Measurements from ENCODE around the gene FBXO46.
A peak's percentile ranks its signal among the peaks of the same experiment; 100 is the strongest.

FBXO46 gene

DNA sequence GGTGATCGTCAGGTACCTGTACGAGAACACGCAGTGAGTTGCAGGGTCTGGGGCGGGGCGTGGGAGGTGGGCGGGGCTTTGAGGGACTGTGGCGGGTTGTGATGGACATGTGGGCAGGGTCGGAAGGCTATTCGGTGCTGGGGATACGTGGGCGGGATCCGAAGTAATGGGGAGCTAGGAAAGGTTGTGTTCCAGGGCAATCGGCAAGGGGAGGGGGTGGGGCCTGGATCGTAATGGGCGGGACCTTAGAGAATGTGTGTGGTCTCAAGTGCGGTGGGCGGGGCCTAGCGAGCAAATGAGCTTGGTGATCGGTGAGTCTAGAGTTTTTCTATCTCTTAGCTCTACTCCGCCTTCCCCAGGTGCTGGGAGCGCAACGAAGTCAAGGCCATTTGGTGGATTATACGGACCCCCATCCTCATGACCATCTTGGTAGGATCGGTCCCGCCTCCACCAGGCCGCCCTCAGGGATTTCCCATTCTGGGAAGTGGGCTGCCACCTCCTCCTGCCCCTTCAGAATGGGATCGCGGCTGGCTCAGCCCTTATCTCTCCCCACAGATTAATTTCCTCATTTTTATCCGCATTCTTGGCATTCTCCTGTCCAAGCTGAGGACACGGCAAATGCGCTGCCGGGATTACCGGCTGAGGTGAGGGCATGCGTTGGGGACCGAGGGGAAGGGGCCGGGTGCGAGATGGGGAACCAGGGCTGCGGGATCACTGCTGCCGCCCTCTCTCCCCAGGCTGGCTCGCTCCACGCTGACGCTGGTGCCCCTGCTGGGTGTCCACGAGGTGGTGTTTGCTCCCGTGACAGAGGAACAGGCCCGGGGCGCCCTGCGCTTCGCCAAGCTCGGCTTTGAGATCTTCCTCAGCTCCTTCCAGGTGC, 53.1 kb downstream of the FBXO46 start:
- no peak overlapping the region for H3K4me3 ChIP-seq (replicated peaks; ENCODE audit: insufficient read depth, low read length)
- H3K27me3 ChIP-seq (ENCODE audit: insufficient read depth, poor library complexity, severe bottlenecking), result peaks cover 5% of the 10 kb centered on the region

DNA sequence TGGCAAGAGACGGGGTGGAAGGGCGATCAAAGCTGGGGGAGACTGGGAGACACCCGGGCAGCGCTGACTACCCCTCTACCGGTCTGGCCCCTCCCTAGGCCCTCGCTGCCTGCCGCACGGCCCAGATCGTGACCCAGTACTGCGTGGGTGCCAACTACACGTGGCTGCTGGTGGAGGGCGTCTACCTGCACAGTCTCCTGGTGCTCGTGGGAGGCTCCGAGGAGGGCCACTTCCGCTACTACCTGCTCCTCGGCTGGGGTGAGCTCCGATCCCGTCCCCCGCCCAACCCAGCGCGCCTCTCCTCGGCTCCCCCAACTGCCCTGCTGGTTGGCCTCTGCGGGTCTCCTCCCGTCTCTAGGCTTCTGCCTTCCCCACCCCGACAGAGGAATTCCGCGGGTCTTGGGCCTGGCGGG, 53.8 kb downstream of the FBXO46 start:
- TF ChIP-seq GABPA (IDR thresholded peaks at IDR 0.05; ENCODE audit: low read depth), result no peak
- no peak for TF ChIP-seq POLR2AphosphoS5 (IDR thresholded peaks at IDR 0.05; ENCODE audit: low read depth)
- TF ChIP-seq SPI1 (IDR thresholded peaks at IDR 0.05; ENCODE audit: borderline replicate concordance, low read depth), result no peak
- TF ChIP-seq, protein P1, sequence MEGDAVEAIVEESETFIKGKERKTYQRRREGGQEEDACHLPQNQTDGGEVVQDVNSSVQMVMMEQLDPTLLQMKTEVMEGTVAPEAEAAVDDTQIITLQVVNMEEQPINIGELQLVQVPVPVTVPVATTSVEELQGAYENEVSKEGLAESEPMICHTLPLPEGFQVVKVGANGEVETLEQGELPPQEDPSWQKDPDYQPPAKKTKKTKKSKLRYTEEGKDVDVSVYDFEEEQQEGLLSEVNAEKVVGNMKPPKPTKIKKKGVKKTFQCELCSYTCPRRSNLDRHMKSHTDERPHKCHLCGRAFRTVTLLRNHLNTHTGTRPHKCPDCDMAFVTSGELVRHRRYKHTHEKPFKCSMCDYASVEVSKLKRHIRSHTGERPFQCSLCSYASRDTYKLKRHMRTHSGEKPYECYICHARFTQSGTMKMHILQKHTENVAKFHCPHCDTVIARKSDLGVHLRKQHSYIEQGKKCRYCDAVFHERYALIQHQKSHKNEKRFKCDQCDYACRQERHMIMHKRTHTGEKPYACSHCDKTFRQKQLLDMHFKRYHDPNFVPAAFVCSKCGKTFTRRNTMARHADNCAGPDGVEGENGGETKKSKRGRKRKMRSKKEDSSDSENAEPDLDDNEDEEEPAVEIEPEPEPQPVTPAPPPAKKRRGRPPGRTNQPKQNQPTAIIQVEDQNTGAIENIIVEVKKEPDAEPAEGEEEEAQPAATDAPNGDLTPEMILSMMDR (IDR thresholded peaks at IDR 0.05; ENCODE audit: insufficient read depth, low read length), result no peak
- TF ChIP-seq, protein P2, sequence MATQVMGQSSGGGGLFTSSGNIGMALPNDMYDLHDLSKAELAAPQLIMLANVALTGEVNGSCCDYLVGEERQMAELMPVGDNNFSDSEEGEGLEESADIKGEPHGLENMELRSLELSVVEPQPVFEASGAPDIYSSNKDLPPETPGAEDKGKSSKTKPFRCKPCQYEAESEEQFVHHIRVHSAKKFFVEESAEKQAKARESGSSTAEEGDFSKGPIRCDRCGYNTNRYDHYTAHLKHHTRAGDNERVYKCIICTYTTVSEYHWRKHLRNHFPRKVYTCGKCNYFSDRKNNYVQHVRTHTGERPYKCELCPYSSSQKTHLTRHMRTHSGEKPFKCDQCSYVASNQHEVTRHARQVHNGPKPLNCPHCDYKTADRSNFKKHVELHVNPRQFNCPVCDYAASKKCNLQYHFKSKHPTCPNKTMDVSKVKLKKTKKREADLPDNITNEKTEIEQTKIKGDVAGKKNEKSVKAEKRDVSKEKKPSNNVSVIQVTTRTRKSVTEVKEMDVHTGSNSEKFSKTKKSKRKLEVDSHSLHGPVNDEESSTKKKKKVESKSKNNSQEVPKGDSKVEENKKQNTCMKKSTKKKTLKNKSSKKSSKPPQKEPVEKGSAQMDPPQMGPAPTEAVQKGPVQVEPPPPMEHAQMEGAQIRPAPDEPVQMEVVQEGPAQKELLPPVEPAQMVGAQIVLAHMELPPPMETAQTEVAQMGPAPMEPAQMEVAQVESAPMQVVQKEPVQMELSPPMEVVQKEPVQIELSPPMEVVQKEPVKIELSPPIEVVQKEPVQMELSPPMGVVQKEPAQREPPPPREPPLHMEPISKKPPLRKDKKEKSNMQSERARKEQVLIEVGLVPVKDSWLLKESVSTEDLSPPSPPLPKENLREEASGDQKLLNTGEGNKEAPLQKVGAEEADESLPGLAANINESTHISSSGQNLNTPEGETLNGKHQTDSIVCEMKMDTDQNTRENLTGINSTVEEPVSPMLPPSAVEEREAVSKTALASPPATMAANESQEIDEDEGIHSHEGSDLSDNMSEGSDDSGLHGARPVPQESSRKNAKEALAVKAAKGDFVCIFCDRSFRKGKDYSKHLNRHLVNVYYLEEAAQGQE (IDR thresholded peaks at IDR 0.05; ENCODE audit: insufficient replicate concordance, low read depth), result no peak
- Histone ChIP-seq H3K27ac (replicated peaks) (no peak overlapping the region), H3K27me3 (ENCODE audit: insufficient read depth, poor library complexity, severe bottlenecking) (peaks cover 5% of the 10 kb centered on the region), H3K4me3 (replicated peaks; ENCODE audit: insufficient read depth, low read length) (no peak overlapping the region)
- DNase-seq (ENCODE audit: low read depth in 1 of 2, low spot score in 1 of 2), result no peak

More for the DNA sequence above, 53.1 kb downstream of the FBXO46 start:
- no peak for TF ChIP-seq GABPA (IDR thresholded peaks at IDR 0.05; ENCODE audit: low read depth)
- no peak for TF ChIP-seq SPI1 (IDR thresholded peaks at IDR 0.05; ENCODE audit: borderline replicate concordance, low read depth)
- TF ChIP-seq, protein P1 (IDR thresholded peaks at IDR 0.05; ENCODE audit: insufficient read depth, low read length), result peak; percentile 51
- no peak overlapping the region for H3K27ac ChIP-seq (replicated peaks)
- DNase-seq (ENCODE audit: low read depth in 1 of 2, low spot score in 1 of 2), result peak in 1 of 2 experiments; percentile 75

DNA sequence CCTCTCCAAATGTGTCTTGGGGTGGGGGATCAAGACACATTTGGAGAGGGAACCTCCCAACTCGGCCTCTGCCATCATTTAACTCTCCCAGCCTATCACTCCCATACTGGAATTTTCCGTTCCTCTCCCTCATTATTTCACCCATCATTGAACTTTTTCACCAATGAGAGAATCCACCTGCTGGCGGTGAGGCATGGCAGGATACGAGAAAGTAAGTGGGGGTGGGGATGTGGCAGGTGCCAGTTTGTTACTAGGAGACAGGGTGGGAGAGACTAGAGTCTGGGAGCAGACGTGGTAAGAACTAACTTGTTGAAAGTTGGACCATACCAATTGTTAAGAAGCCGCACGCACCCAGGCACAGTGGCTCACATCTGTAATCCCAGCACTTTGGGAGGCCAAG, 55.8 kb downstream of the FBXO46 start:
- no peak for DNase-seq (ENCODE audit: low read depth in 1 of 2, low spot score in 1 of 2)
- no peak for TF ChIP-seq SPI1 (IDR thresholded peaks at IDR 0.05; ENCODE audit: borderline replicate concordance, low read depth)
- TF ChIP-seq POLR2AphosphoS5 (IDR thresholded peaks at IDR 0.05; ENCODE audit: low read depth), result no peak
- TF ChIP-seq, protein P1 (IDR thresholded peaks at IDR 0.05; ENCODE audit: insufficient read depth, low read length), result no peak
- TF ChIP-seq, protein P2 (IDR thresholded peaks at IDR 0.05; ENCODE audit: insufficient replicate concordance, low read depth), result no peak
- TF ChIP-seq GABPA (IDR thresholded peaks at IDR 0.05; ENCODE audit: low read depth), result no peak
- Histone ChIP-seq H3K27ac (replicated peaks) (no peak overlapping the region), H3K4me3 (replicated peaks; ENCODE audit: insufficient read depth, low read length) (no peak overlapping the region), H3K27me3 (ENCODE audit: insufficient read depth, poor library complexity, severe bottlenecking) (peaks cover 14% of the 10 kb centered on the region)
